Fibroblast of mammary gland (primary cell): Measurements from ENCODE around the gene FREY1.
A peak's percentile ranks its signal among the peaks of the same experiment; 100 is the strongest.

ENCODE experiments used
- DNase-seq: peaks from one replicate; pipeline ENCODE4 v3.0.0-alpha.2; 2010; ENCODE audit warnings: low read depth
- H3K4me3 ChIP-seq: 2 replicates; pipeline ENCODE4 v1.5.1; 2011; ENCODE audit warnings: low read depth, mild to moderate bottlenecking, low read length, moderate library complexity; ENCODE audit not compliant: control insufficient read depth
- TF ChIP-seq, protein P1 (sequence below): conservative IDR thresholded peaks from 2 replicates; pipeline ENCODE4 v1.5.1; 2011; ENCODE audit warnings: low read depth, low read length, inconsistent platforms; ENCODE audit not compliant: control insufficient read depth, insufficient read depth

FREY1 gene

DNA sequence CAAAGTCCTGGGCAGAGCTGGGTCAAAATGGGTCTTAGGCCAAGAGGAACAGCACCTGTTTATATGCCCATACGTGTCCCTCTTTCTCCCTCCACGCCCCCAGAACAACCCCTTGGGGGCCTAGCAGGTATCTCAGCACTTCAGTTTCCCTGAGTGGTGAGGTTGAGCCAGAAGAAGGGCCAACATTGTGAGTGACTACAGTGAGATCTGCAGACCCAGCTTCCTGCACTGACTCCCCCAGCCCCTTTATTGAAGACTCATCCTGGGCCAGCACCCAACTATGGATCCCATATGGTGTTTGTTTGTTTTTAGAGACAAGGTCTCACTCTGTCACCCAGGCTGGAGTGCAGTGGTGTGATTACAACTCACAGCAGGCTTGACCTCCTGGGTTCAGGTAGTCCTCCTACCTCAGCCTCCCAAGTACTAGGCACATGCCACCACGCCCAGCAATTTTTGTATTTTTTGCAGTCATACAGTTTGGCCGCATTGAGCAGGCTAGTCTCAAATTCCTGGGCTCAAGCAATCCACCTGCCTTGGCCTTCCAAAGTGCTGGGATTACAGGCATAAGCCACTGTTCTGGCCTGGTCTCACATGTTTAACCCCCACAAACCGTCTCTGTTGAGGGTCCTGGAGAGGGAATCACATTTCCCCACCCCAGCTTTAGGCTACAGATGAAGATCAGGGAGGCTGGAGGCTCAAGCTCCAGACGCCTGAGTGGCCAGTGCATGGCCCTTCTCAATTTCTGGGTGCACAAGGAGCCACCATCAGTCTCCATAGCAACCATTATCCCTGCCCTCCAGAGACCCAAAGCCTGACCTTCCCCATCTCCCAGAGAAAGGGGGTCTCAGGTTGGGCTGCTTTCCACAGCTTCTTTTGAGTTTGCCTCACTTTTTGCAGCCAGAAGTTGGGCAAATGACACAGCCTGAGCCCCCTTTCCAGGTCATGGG, 13.7 kb upstream of the FREY1 start:
- TF ChIP-seq, protein P1, sequence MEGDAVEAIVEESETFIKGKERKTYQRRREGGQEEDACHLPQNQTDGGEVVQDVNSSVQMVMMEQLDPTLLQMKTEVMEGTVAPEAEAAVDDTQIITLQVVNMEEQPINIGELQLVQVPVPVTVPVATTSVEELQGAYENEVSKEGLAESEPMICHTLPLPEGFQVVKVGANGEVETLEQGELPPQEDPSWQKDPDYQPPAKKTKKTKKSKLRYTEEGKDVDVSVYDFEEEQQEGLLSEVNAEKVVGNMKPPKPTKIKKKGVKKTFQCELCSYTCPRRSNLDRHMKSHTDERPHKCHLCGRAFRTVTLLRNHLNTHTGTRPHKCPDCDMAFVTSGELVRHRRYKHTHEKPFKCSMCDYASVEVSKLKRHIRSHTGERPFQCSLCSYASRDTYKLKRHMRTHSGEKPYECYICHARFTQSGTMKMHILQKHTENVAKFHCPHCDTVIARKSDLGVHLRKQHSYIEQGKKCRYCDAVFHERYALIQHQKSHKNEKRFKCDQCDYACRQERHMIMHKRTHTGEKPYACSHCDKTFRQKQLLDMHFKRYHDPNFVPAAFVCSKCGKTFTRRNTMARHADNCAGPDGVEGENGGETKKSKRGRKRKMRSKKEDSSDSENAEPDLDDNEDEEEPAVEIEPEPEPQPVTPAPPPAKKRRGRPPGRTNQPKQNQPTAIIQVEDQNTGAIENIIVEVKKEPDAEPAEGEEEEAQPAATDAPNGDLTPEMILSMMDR: no peak
- no peak overlapping the region for H3K4me3 ChIP-seq
- no peak for DNase-seq

DNA sequence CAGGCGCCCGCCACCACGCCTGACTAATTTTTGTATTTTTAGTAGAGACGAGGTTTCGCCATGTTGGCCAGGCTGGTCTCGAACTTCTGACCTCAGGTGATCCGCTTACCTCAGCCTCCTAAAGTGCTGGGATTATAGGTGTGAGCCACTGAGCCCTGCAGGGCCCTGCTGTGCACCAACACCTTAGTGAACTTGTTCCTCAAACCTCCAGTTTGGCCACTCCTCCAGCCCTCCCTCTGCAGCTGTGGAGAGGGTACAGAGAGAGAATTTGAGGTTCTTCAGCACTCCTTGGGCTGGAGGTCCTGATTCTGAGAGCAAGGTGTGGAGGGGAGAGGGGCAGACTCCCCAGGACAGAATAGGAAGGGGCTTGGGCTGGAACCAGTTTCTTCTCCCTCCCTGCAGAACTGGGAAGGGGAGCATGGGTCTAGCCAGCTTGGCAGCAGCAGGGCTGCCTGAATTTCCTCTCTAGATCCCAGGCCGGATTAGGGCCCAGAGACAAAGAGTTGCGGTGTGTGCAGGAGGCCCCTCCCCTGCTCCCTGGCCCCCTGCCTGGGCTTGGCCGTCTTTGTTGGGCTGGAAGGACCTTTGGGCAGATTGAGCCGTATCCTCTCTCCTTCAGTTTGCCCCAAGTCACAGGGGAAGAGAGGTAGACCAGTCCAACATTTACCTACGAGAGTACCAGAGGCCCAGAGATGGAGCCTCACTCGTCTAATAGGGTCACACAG, 12.9 kb upstream of the FREY1 start:
- no peak overlapping the region for H3K4me3 ChIP-seq
- no peak for DNase-seq
- TF ChIP-seq, protein P1: no peak

- H3K4me3 ChIP-seq: no peak overlapping the region
- TF ChIP-seq, protein P1: no peak
- DNase-seq: no peak
These were observed 12.0 kb upstream of the FREY1 start for GRCh38 chr11:45918962-45919675.

DNA sequence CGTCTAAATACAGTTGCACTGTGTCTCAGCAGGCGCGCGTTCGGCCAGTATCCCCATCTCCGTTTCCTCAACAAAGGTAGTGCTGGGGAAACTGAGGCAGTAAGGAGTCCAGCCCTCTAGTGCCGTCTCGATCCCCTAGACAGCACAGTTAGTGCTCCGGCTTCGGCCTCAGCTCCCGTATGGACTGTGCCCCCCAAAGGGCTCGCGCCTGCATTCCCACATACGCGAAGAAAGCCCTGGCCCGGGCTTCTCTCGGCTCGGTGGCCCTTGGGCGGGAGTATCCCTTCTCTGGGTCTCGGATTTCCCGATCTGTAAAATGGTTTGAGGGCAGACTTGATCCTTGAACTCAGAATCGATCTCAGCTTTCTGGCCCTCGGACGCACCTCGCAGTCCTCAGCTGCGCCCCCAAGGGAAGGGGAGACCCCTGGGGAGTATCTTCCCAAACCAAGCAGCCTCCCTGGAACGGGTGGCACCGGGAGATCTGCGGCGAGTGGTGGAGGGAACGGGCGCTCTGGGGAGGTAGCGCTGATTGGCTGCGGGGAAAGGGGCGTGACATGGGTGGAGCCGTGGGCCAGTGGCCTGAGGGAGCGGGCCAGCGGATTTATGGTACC, 11.4 kb upstream of the FREY1 start:
- peak overlapping the region; percentile 65 for H3K4me3 ChIP-seq
- peak; percentile 57 for DNase-seq
- TF ChIP-seq, protein P1: no peak

- peak within 1 kb of the TSS; percentile 65 for H3K4me3 ChIP-seq
- TF ChIP-seq, protein P1: no peak
- peak; percentile 100 for DNase-seq
These were observed 10.7 kb upstream of the FREY1 start, which contains the start of gene PEX16 for GRCh38 chr11:45917623-45918330. PEX16 (minus strand) TSS chr11:45917877; CDS start chr11:45917811, 66 bp downstream.

GRCh38 chr11:45917286-45917622, 10.2 kb upstream of the FREY1 start:
- TF ChIP-seq, protein P1: no peak

More at GRCh38 chr11:45917286-45917622, 10.2 kb upstream of the FREY1 start:
- peak overlapping the region; percentile 65 for H3K4me3 ChIP-seq
- DNase-seq: no peak
